Activated naive CD8-positive, alpha-beta T cell treated with anti-CD3 and anti-CD28 coated beads for 36 hours (primary cell): Measurements from ENCODE around the gene SRSF9. TPM values are rescaled to one million over a fixed set of nuclear protein-coding genes. Genes with fewer than 3 reads are reported as not detected.

Source experiments
- DNase-seq: peaks from one replicate; pipeline ENCODE4 v3.0.0; 2021
- H3K27ac Mint-ChIP-seq: one replicate; pipeline ENCODE4 v1.8.0; 2022; ENCODE audit warnings: mild to moderate bottlenecking, moderate library complexity, mixed read lengths
- H3K27me3 Mint-ChIP-seq: one replicate; pipeline ENCODE4 v1.8.0; 2022; ENCODE audit warnings: mild to moderate bottlenecking, mixed read lengths
- H3K36me3 Mint-ChIP-seq: one replicate; pipeline ENCODE4 v1.8.0; 2021; ENCODE audit warnings: mild to moderate bottlenecking, mixed read lengths
- H3K4me1 Mint-ChIP-seq: one replicate; pipeline ENCODE4 v1.8.0; 2021; ENCODE audit warnings: mixed read lengths
- H3K4me3 Mint-ChIP-seq: one replicate; pipeline ENCODE4 v1.8.0; 2022; ENCODE audit warnings: mild to moderate bottlenecking, moderate library complexity, mixed read lengths
- H3K9me3 Mint-ChIP-seq: one replicate; pipeline ENCODE4 v1.8.0; 2022; ENCODE audit warnings: mixed read lengths
- total RNA-seq, 2 experiments: library from RNA; stranded (reverse); gene quantifications; one replicate each; pipeline ENCODE4 v1.2.3, GENCODE V29; 2021

The SRSF9 gene
- total RNA-seq, 2 experiments from 2014 or later, result 288 to 292 TPM

DNA sequence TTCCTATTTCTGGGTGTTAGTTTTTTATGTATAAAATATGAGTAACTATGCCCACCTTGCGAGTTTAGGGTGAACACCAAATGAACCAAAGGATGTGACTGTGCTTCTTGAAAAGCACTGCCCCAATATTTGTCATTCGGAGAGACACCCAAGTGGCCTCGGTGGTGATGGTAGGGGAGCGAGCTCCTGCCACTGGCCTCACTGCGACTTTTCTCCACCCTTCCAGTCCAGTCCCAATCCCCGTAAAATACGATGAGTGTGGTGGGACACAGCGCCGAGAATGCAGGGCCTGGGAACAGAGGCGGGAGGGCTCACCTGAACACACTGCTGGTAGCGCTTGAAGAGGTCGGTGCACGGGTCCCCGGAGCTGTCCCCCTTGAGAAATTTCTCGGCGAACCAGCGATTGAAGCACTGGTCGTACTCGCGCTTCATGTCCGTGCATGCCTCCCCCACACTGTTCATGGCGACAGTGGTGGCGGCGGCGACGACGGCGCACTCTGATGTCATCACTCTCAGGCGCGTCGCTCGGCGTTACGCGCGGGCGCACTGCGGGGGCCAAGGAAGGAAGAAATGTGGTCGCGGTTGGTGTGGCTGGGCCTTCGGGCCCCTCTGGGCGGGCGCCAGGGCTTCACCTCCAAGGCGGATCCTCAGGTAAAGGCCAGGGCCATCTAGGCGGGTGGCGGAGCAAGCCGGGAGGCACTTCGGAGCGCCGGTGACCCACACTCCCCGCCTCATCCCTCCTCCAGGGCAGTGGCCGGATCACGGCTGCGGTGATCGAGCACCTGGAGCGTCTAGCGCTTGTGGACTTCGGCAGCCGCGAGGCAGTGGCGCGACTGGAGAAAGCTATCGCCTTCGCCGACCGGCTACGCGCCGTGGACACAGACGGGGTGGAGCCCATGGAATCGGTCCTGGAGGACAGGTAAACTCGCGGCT lies 23.4 kb downstream of the SRSF9 start, which contains the start of the genes GATC and TRIAP1:
Gene GATC (plus strand): TSS at position 534 of the 933 bp plus-strand sequence. CDS start 37 bp downstream, at position 571.
Gene TRIAP1 (minus strand): TSS at position 474 of the 933 bp plus-strand sequence. CDS start 12 bp downstream, at position 462.
- Mint-ChIP-seq H3K27ac (peak within 1 kb of the TSS; percentile 95), H3K36me3 (peaks cover 31% of the 10 kb centered on the region), H3K4me1 (peaks cover 36% of the 10 kb centered on the region), H3K4me3 (peak within 1 kb of the TSS; percentile 95), H3K9me3 (no peaks in the 10 kb centered on the region), H3K27me3 (no peaks in the 10 kb centered on the region)
- peak; percentile 91 for DNase-seq

DNA sequence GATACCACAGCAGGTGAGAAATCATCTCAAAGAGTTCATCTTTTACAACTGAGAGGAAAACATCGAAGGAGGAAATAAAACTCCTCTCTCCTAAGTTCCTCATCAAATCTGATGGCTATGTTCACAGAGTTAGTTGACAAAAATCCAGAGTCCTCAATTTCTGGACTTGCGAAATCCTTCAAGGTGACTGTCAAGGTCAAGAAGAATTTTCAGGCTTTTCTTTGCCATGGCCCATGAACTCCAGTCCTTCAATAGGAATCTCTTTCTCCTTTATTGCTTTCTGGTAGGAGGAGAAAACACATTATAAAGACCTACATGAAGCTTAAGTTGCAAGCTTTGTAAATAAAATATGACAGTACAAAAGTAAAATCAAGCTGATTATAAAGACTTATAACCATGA lies 24.9 kb downstream of the SRSF9 start:
- peak overlapping the region; percentile 95 for H3K4me3 Mint-ChIP-seq
- no peaks in the 10 kb centered on the region for H3K27me3 Mint-ChIP-seq
- peaks cover 30% of the 10 kb centered on the region for H3K36me3 Mint-ChIP-seq
- DNase-seq, result no peak
- peaks cover 47% of the 10 kb centered on the region for H3K4me1 Mint-ChIP-seq
- H3K27ac Mint-ChIP-seq, result peak overlapping the region; percentile 95
- H3K9me3 Mint-ChIP-seq, result no peaks in the 10 kb centered on the region

DNA sequence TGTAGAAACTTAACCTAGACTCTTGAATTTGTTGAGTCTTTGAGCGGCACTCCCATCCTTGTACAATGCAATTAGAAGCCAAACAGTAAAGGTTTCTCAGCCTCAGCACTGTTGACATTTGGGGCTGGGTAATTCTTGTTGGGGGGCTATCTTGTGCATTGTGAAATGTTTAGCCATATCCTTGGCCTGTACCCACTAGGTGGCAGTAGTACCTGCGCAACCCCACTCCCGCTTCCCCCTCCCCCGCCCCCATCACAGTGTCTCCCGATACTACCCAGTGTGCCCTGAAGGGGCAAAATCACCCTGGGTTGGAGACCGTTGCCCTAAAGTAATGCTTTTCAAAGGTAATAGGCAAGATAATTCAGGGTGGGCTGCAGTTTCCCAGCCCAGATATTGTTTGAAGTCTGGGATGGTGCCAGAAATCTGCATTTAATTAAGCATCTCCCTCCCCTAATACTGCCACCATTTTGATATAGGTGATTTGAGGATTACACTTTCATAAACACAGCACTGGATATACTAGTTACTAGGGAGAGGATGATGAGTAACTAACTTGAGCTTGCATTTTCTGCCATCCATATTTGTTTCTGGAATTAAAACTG lies 29.8 kb downstream of the SRSF9 start:
- H3K9me3 Mint-ChIP-seq, result no peaks in the 10 kb centered on the region
- no peaks in the 10 kb centered on the region for H3K27me3 Mint-ChIP-seq
- DNase-seq, result peak; percentile 68
- H3K27ac Mint-ChIP-seq, result peak overlapping the region; percentile 51
- H3K4me3 Mint-ChIP-seq, result peak overlapping the region; percentile 65
- peaks cover 34% of the 10 kb centered on the region for H3K4me1 Mint-ChIP-seq
- H3K36me3 Mint-ChIP-seq, result peaks cover 17% of the 10 kb centered on the region

DNA sequence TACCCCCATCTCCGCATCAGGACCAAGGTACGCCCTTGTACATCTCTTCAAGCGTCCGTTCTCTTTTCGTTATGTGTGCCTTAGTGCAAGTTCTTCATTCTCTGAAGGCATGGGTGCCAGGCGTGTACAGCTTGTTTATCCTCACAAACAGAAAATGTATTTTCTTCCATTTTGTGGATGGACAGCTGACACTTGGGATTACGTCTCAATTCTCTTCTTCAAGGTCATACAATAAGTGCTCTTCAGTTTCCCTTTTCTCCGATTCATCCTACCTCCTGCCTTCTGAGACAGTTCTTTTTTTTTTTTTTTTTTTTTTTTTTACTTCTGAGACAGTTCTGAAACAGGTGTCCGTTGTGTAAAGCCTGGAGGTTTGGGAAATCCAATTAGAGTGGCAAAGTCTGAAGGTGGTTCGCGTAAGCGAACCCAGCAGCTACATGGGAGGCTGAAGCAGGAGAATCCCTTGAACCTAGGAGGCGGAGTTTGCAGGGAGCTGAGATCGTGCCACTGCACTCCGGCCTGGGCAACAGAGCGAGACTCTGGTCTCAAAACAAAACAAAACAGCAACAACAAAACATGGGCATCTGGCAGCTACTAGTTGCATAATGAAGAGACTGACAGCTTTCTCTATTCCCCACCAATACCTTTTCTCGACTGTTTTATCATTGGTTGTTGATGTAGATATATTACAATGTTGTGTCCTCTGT lies 30.9 kb downstream of the SRSF9 start:
- H3K27ac Mint-ChIP-seq, result peak overlapping the region; percentile 94
- no peaks in the 10 kb centered on the region for H3K9me3 Mint-ChIP-seq
- H3K4me1 Mint-ChIP-seq, result peaks cover 24% of the 10 kb centered on the region
- no peaks in the 10 kb centered on the region for H3K27me3 Mint-ChIP-seq
- peak overlapping the region; percentile 99 for H3K4me3 Mint-ChIP-seq
- H3K36me3 Mint-ChIP-seq, result peaks cover 13% of the 10 kb centered on the region
- no peak for DNase-seq

DNA sequence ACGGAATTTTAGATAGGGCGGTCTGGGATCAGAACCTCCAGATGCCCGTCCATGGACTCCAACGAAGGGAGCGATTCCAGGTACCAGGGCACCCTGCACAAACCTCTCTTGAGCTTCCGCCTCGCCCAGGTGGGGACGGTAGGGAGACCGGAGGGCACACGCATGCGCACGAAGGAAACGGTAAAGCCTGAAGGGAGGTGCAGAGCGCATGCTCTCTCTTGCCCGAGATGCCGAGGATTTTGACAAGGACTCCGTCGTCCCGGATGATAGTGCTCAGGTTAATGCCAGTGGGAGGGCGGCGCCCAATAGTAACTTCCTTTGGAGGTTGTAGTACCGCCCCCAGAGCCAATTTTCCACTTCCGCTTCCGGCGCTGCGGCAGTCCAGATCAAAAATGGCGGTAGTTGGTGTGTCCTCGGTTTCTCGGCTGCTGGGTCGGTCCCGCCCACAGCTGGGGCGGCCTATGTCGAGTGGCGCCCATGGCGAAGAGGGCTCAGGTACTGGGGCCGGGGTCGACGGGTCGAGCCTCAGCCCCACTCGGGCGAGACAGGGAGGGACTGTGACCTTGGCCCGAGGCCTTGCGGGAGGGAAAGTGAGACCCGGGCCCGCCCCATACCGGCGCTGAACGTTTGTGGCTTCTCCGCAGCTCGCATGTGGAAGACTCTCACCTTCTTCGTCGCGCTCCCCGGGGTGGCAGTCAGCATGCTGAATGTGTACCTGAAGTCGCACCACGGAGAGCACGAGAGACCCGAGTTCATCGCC lies 31.6 kb downstream of the SRSF9 start, which contains the start of gene COX6A1:
Gene COX6A1 (plus strand): TSS at position 379 of the 760 bp plus-strand sequence. CDS start 14 bp downstream, at position 393.
- H3K36me3 Mint-ChIP-seq, result peaks cover 13% of the 10 kb centered on the region
- peak; percentile 96 for DNase-seq
- H3K27me3 Mint-ChIP-seq, result no peaks in the 10 kb centered on the region
- H3K4me1 Mint-ChIP-seq, result peaks cover 26% of the 10 kb centered on the region
- no peaks in the 10 kb centered on the region for H3K9me3 Mint-ChIP-seq
- peak within 1 kb of the TSS; percentile 94 for H3K27ac Mint-ChIP-seq
- peak within 1 kb of the TSS; percentile 99 for H3K4me3 Mint-ChIP-seq

DNA sequence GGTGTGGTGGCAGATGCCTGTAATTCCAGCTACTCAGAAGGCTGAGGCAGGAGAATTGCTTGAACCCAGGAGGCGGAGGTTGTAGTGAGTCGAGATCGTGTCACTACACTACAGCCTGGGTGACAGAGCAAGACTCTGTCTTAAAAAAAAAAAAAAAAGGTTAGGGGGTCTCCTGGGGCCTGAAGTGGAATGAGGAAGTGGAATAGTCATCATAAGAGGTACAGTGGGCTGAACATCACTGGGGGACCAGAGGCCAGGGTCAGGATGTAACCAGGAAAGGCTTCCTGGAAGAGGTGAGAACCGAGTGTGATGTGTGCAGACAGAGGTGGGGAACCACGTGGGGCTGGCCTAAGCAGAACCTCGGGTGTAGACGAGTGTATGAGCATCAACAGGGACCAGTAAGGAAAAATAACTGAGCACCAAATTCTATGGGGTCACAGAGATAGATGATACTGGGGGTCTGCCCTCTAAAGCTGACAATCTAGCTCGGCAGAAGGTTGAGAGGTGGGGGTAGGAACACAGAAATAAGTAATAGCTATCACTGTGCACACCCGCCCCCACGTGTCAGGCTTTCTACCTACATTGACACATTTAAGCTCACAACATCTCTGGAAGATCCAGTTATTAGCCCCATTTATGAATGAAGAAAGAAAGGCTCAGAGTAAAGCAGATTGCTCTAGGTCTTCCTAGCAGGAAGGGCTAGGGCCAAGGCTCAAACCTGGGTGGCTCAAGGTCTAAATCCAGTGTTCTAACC lies 36.6 kb downstream of the SRSF9 start:
- H3K9me3 Mint-ChIP-seq, result no peaks in the 10 kb centered on the region
- H3K36me3 Mint-ChIP-seq, result no peaks in the 10 kb centered on the region
- DNase-seq, result no peak
- no peak overlapping the region for H3K27ac Mint-ChIP-seq
- H3K27me3 Mint-ChIP-seq, result no peaks in the 10 kb centered on the region
- H3K4me3 Mint-ChIP-seq, result no peak overlapping the region
- peaks cover 18% of the 10 kb centered on the region for H3K4me1 Mint-ChIP-seq

DNA sequence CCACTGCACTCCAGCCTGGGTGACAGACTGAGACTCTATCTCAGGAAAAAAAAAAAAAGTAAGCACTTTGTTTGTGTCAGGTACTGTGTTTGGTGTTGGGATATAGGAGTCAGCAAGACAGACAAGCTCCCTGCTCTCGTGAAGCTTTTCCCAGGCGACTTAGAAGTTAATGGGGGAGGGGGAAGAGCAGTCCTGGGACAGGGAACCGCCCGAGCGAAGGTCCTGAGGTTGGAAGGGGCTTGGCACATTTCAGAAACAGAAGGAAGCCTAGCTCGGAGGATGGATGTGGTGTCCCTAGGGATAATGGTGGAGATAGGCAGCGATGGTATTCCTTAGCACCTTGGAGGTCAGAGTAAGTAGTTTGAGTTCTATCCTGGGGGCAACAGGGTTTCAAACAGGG lies 40.2 kb downstream of the SRSF9 start:
- no peak overlapping the region for H3K4me3 Mint-ChIP-seq
- no peaks in the 10 kb centered on the region for H3K36me3 Mint-ChIP-seq
- H3K9me3 Mint-ChIP-seq, result no peaks in the 10 kb centered on the region

DNA sequence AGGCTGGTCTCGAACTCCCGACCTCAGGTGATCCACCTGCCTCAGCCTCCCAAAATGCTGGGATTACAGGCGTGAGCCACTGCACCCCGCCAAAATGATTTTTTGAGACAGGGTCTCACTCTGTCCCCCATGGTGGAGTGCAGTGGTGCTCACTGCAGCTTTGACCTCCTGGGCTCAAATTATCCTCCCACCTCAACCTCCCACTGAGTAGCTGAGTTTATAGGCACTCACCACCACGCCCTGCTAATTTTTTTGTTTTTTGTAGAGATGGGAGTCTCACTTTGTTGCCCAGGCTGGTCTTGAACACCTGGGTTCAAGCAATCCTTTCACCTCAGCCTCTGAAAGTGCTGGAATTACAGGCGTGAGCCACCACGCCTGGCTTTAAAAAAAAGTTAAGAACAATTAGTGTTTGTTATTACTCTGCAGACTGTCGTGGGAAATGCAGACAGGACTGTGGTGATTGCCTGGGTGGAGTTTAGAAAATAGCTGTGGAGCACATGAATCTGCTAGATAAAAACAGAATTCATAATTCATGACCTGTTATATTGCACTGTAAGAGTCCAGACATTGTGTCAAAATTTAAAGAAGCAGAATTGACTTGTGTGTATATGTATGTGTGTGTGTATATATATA lies 40.8 kb downstream of the SRSF9 start:
- Mint-ChIP-seq H3K9me3 (no peaks in the 10 kb centered on the region), H3K4me3 (no peak overlapping the region), H3K27ac (no peak overlapping the region), H3K4me1 (peaks cover 14% of the 10 kb centered on the region), H3K27me3 (no peaks in the 10 kb centered on the region), H3K36me3 (no peaks in the 10 kb centered on the region)
- DNase-seq, result no peak

More for the DNA sequence above, 40.2 kb downstream of the SRSF9 start:
- Mint-ChIP-seq H3K4me1 (peaks cover 14% of the 10 kb centered on the region), H3K27ac (no peak overlapping the region), H3K27me3 (no peaks in the 10 kb centered on the region)
- DNase-seq, result no peak

DNA sequence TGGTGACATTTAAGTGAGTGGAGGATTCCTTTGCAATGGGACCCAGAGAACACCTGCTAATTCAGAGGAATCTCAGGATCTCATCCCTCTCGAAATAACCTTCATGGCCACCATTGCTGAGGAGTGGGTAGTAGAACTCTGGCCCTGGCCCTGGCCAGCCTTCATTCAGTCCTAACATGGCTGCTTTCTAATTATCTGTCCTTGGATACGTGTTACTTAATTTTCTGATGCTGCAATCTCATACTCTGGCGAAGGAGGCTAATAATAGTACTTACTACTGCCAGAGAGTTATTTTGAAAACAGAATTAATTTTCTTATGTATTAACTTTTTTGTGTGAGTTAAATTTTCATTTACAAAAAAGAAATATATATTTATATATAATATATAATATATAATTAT lies 43.8 kb downstream of the SRSF9 start:
- no peaks in the 10 kb centered on the region for H3K27me3 Mint-ChIP-seq
- no peaks in the 10 kb centered on the region for H3K9me3 Mint-ChIP-seq
- H3K36me3 Mint-ChIP-seq, result no peaks in the 10 kb centered on the region
- H3K27ac Mint-ChIP-seq, result no peak overlapping the region
- H3K4me3 Mint-ChIP-seq, result no peak overlapping the region
- peaks cover 5% of the 10 kb centered on the region for H3K4me1 Mint-ChIP-seq
- DNase-seq, result no peak

DNA sequence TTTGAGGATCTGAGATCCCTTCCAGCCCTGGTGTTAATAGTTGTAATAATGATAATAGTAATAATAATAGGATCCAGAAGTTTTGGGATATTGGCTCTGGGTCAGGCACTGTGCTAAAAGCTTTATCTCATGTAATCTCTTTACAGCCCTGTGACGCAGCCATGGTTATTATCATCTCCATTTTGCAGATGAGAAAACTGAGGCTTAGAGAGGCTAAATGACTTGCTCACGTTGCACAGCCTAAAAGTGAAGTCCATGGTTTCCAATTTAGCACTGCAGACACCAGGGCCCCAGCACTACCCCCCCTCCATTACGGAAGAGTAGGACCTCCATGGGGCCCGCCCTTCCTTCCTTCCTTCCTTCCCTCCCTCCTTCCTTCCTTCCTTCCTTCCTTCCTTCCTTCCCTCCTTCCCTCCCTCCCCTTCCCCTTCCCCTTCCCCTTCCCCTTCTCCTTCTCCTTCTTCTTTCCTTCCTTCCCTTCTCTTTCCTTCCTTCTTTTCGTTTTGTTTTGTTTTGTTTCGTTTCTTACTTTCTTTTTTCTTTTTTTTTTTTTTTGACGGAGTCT lies 46.6 kb downstream of the SRSF9 start:
- Mint-ChIP-seq H3K4me3 (peak overlapping the region; percentile 2), H3K27me3 (no peaks in the 10 kb centered on the region), H3K27ac (no peak overlapping the region), H3K36me3 (no peaks in the 10 kb centered on the region), H3K9me3 (no peaks in the 10 kb centered on the region), H3K4me1 (no peaks in the 10 kb centered on the region)
- no peak for DNase-seq

DNA sequence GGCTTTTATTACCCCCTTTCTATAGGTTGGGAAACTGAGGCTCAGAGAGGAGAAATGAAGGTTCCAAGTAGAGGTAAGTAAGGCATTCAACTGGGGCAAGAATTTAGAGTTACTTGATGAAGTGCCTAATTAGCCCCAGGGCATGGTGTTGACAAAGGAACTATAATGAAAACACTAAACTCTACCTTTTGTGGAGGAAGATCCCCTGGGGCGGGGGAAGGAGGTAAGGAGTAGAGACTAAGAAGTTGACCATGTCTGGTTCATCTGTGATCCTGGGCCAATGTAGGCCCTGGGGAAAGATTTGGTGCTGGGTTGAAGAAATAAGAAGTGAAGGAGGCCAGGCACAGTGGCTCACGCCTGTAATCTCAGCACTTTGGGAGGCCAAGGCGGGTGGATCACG lies 47.8 kb downstream of the SRSF9 start:
- no peak for DNase-seq
- Mint-ChIP-seq H3K4me1 (no peaks in the 10 kb centered on the region), H3K36me3 (no peaks in the 10 kb centered on the region), H3K27me3 (no peaks in the 10 kb centered on the region), H3K9me3 (no peaks in the 10 kb centered on the region), H3K27ac (no peak overlapping the region), H3K4me3 (no peak overlapping the region)

DNA sequence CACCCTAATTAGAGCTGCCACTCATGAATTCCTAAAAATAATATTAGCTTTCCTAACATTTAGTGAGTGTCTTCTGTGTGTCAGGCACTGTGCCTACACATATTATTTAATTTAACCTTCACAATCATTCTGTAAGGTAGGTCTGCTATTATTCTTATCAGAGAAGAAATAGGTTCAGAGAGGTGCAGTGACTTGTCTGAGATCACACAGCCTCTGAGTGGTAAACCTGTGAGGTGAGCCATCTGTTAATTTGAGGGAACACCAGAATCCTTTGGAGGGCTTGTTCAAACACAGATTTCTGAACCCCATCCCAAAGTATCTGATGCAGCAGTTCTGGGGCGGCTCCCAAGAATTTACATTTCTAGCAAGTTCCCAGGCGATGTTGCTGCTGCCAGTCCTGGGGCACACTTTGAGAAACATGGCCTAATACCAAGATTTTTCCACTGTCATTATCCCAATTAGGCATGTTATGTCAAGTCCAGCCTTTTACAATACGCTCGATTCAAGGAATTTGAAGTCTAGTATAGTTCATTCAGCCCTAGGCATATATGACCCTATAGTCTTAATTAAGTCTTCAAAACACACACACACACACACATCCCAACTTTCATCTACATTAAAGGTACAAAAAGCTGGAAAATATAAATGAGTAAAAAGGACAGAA lies 51.5 kb downstream of the SRSF9 start:
- Mint-ChIP-seq H3K9me3 (no peaks in the 10 kb centered on the region), H3K36me3 (no peaks in the 10 kb centered on the region), H3K4me3 (no peak overlapping the region), H3K27ac (no peak overlapping the region), H3K4me1 (no peaks in the 10 kb centered on the region), H3K27me3 (peaks cover 5% of the 10 kb centered on the region)
- no peak for DNase-seq
